Fibroblast of mammary gland (primary cell): ENCODE data around the gene ANO1.

Source experiments
- DNase-seq: peaks from one replicate; pipeline ENCODE4 v3.0.0-alpha.2; 2010; ENCODE audit warnings: low read depth
- H3K4me3 ChIP-seq: 2 replicates; pipeline ENCODE4 v1.5.1; 2011; ENCODE audit warnings: low read depth, mild to moderate bottlenecking, low read length, moderate library complexity; ENCODE audit not compliant: control insufficient read depth
- CTCF ChIP-seq: conservative IDR thresholded peaks from 2 replicates; pipeline ENCODE4 v1.5.1; 2011; ENCODE audit warnings: low read depth, low read length, inconsistent platforms; ENCODE audit not compliant: control insufficient read depth, insufficient read depth

The ANO1 gene

GRCh38 chr11:70066628-70067027 lies 11.5 kb upstream of the ANO1 start:
- no peak for TF ChIP-seq CTCF
- no peak overlapping the region for H3K4me3 ChIP-seq
- DNase-seq = no peak

- no peak for TF ChIP-seq CTCF
- no peak for DNase-seq
- no peak overlapping the region for H3K4me3 ChIP-seq
These were observed 11.1 kb upstream of the ANO1 start for GRCh38 chr11:70067036-70067435.

- no peak for TF ChIP-seq CTCF
- no peak overlapping the region for H3K4me3 ChIP-seq
- DNase-seq = no peak
These were observed 10.4 kb upstream of the ANO1 start for GRCh38 chr11:70067591-70068341.

GRCh38 chr11:70068345-70068744 lies 9.8 kb upstream of the ANO1 start:
- DNase-seq = no peak
- TF ChIP-seq CTCF = no peak
- no peak overlapping the region for H3K4me3 ChIP-seq

- TF ChIP-seq CTCF = no peak
- DNase-seq = no peak
- no peak overlapping the region for H3K4me3 ChIP-seq
These were observed 9.2 kb upstream of the ANO1 start for GRCh38 chr11:70068950-70069349.

GRCh38 chr11:70070706-70071105 lies 7.4 kb upstream of the ANO1 start:
- no peak overlapping the region for H3K4me3 ChIP-seq
- DNase-seq = no peak
- no peak for TF ChIP-seq CTCF
